Measurements from ENCODE around the gene PDCD6IP.

The PDCD6IP gene

GRCh38 chr3:33787328-33788009, 11.0 kb upstream of the PDCD6IP start:
- Histone ChIP-seq H3K4me3 (ENCODE audit: low read length, poor library complexity, severe bottlenecking) (no peak overlapping the region), H3K79me2 (ENCODE audit: insufficient read depth, low read length) (no peaks in the 10 kb centered on the region), H3K9me3 (ENCODE audit: insufficient read depth, low read depth, low read length) (no peaks in the 10 kb centered on the region), H3K36me3 (ENCODE audit: insufficient read depth, low read length) (no peaks in the 10 kb centered on the region), H3F3A (ENCODE audit: low read depth) (no peaks in the 10 kb centered on the region), H2AFZ (ENCODE audit: low read length) (peak overlapping the region; percentile 54), H3K27me3 (ENCODE audit: insufficient read depth, low read length, poor library complexity, severe bottlenecking) (no peaks in the 10 kb centered on the region), H4K20me1 (ENCODE audit: insufficient read depth, low read length, poor library complexity, severe bottlenecking) (no peaks in the 10 kb centered on the region), H3K9me2 (replicated peaks; ENCODE audit: low read depth, low read length) (no peaks in the 10 kb centered on the region), H3K4me2 (ENCODE audit: low read depth, low read length, poor library complexity, severe bottlenecking) (no peak overlapping the region), H3K4me1 (ENCODE audit: insufficient read depth, low read length, poor library complexity, severe bottlenecking) (peaks cover 16% of the 10 kb centered on the region), H3K9ac (ENCODE audit: low read depth, low read length, poor library complexity, severe bottlenecking) (no peak overlapping the region)
- TF ChIP-seq, protein P1, sequence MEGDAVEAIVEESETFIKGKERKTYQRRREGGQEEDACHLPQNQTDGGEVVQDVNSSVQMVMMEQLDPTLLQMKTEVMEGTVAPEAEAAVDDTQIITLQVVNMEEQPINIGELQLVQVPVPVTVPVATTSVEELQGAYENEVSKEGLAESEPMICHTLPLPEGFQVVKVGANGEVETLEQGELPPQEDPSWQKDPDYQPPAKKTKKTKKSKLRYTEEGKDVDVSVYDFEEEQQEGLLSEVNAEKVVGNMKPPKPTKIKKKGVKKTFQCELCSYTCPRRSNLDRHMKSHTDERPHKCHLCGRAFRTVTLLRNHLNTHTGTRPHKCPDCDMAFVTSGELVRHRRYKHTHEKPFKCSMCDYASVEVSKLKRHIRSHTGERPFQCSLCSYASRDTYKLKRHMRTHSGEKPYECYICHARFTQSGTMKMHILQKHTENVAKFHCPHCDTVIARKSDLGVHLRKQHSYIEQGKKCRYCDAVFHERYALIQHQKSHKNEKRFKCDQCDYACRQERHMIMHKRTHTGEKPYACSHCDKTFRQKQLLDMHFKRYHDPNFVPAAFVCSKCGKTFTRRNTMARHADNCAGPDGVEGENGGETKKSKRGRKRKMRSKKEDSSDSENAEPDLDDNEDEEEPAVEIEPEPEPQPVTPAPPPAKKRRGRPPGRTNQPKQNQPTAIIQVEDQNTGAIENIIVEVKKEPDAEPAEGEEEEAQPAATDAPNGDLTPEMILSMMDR (conservative IDR thresholded peaks at IDR 0.05; ENCODE audit: low read length), result peak; percentile 77
- TF ChIP-seq EZH2phosphoT487 (IDR thresholded peaks at IDR 0.05; ENCODE audit: borderline replicate concordance), result no peak

DNA sequence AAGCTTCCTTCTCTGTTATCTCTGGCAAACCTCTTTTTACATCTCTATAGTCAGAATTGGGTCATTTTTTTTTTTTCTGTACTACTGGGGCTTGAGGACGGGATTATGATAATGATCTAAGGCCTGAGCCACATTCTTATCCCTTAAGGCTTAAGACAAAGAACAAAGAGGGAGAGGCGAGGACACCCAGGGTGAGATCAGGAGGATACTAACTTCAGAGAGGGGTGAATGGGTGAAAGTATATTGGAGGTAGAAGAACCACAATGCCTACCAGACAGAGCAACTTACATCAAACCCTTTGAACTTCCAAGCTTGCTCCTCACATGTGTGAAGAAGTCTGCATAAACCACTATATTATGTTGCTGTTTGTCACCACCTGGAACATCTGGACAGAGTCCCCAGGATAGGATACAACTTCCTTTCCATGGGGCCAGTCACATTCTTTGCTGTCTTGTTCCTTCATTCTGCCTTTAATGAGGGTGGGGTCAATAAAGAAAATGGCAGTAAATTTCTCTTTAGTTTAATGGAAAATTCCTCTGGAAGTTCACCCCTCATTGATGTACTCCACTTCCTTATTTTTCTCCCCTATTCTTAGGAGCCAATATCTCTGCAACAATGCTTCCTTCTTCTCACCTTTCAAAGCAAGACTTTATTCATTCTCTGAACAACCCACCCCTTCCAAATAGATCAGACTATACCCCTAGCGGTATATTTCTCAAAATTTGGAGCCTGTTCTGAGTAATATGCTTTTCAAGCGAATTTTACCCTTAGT, 9.1 kb upstream of the PDCD6IP start:
- no peaks in the 10 kb centered on the region for H3F3A ChIP-seq (ENCODE audit: low read depth)
- no peak for TF ChIP-seq EZH2phosphoT487 (IDR thresholded peaks at IDR 0.05; ENCODE audit: borderline replicate concordance)
- TF ChIP-seq, protein P1 (conservative IDR thresholded peaks at IDR 0.05; ENCODE audit: low read length), result no peak
- H3K4me3 ChIP-seq (ENCODE audit: low read length, poor library complexity, severe bottlenecking), result no peak overlapping the region
- no peaks in the 10 kb centered on the region for H3K36me3 ChIP-seq (ENCODE audit: insufficient read depth, low read length)
- H3K27me3 ChIP-seq (ENCODE audit: insufficient read depth, low read length, poor library complexity, severe bottlenecking), result no peaks in the 10 kb centered on the region
- H3K79me2 ChIP-seq (ENCODE audit: insufficient read depth, low read length), result no peaks in the 10 kb centered on the region
- H2AFZ ChIP-seq (ENCODE audit: low read length), result no peak overlapping the region; the same call in 1 of the 2 replicates
- no peaks in the 10 kb centered on the region for H3K9me2 ChIP-seq (replicated peaks; ENCODE audit: low read depth, low read length)
- H3K4me1 ChIP-seq (ENCODE audit: insufficient read depth, low read length, poor library complexity, severe bottlenecking), result peaks cover 17% of the 10 kb centered on the region
- H3K4me2 ChIP-seq (ENCODE audit: low read depth, low read length, poor library complexity, severe bottlenecking), result no peak overlapping the region
- H3K9ac ChIP-seq (ENCODE audit: low read depth, low read length, poor library complexity, severe bottlenecking), result no peak overlapping the region
- no peaks in the 10 kb centered on the region for H3K9me3 ChIP-seq (ENCODE audit: insufficient read depth, low read depth, low read length)
- no peaks in the 10 kb centered on the region for H4K20me1 ChIP-seq (ENCODE audit: insufficient read depth, low read length, poor library complexity, severe bottlenecking)

GRCh38 chr3:33790091-33790490, 8.3 kb upstream of the PDCD6IP start:
- H3K36me3 ChIP-seq (ENCODE audit: insufficient read depth, low read length), result no peaks in the 10 kb centered on the region
- no peak overlapping the region for H3K4me2 ChIP-seq (ENCODE audit: low read depth, low read length, poor library complexity, severe bottlenecking)
- H3K27me3 ChIP-seq (ENCODE audit: insufficient read depth, low read length, poor library complexity, severe bottlenecking), result no peaks in the 10 kb centered on the region
- H3K4me1 ChIP-seq (ENCODE audit: insufficient read depth, low read length, poor library complexity, severe bottlenecking), result peaks cover 17% of the 10 kb centered on the region
- H4K20me1 ChIP-seq (ENCODE audit: insufficient read depth, low read length, poor library complexity, severe bottlenecking), result no peaks in the 10 kb centered on the region
- no peaks in the 10 kb centered on the region for H3K9me3 ChIP-seq (ENCODE audit: insufficient read depth, low read depth, low read length)
- TF ChIP-seq, protein P1 (conservative IDR thresholded peaks at IDR 0.05; ENCODE audit: low read length), result no peak; the same call in 1 of the 2 replicates
- TF ChIP-seq EZH2phosphoT487 (IDR thresholded peaks at IDR 0.05; ENCODE audit: borderline replicate concordance), result no peak
- H2AFZ ChIP-seq (ENCODE audit: low read length), result no peak overlapping the region
- no peaks in the 10 kb centered on the region for H3K9me2 ChIP-seq (replicated peaks; ENCODE audit: low read depth, low read length)
- no peak overlapping the region for H3K9ac ChIP-seq (ENCODE audit: low read depth, low read length, poor library complexity, severe bottlenecking)
- H3F3A ChIP-seq (ENCODE audit: low read depth), result no peaks in the 10 kb centered on the region
- no peaks in the 10 kb centered on the region for H3K79me2 ChIP-seq (ENCODE audit: insufficient read depth, low read length)
- no peak overlapping the region for H3K4me3 ChIP-seq (ENCODE audit: low read length, poor library complexity, severe bottlenecking)

Data from Loucy (cell line).